22Rv1 (cell line): ENCODE results near the gene HBE1.

Experiments
- H3K27ac ChIP-seq: fragments of 450-650 bp; 2 replicates; pipeline ENCODE4 v1.5.1; 2017
- CTCF ChIP-seq: fragments of 450-650 bp; IDR thresholded peaks from 2 replicates; pipeline ENCODE4 v1.5.1; 2017; ENCODE audit warnings: mild to moderate bottlenecking
- ZFX ChIP-seq: fragments of 450-650 bp; IDR thresholded peaks from 2 replicates; pipeline ENCODE4 v1.6.1; 2017; ENCODE audit warnings: antibody characterized with exemption, borderline replicate concordance

Gene HBE1

GRCh38 chr11:5276697-5277096, 7.0 kb upstream of the HBE1 start:
- TF ChIP-seq CTCF, result no peak
- no peak for TF ChIP-seq ZFX
- H3K27ac ChIP-seq, result no peak overlapping the region

GRCh38 chr11:5275369-5276110, 5.8 kb upstream of the HBE1 start:
- H3K27ac ChIP-seq, result no peak overlapping the region
- TF ChIP-seq ZFX (no peak), CTCF (no peak)

GRCh38 chr11:5274395-5274794, 4.7 kb upstream of the HBE1 start:
- TF ChIP-seq CTCF, result no peak
- no peak overlapping the region for H3K27ac ChIP-seq

GRCh38 chr11:5272395-5273017, 2.8 kb upstream of the HBE1 start:
- TF ChIP-seq CTCF (no peak), ZFX (no peak)
- H3K27ac ChIP-seq, result no peak overlapping the region

- H3K27ac ChIP-seq, result no peak overlapping the region
- TF ChIP-seq ZFX (no peak), CTCF (no peak)
These were observed 2.6 kb downstream of the HBE1 start for GRCh38 chr11:5267033-5267563.

- TF ChIP-seq CTCF (no peak), ZFX (no peak)
- no peak overlapping the region for H3K27ac ChIP-seq
These were observed 3.1 kb downstream of the HBE1 start for GRCh38 chr11:5266609-5267008.

- no peak for TF ChIP-seq CTCF
- TF ChIP-seq ZFX, result no peak
- H3K27ac ChIP-seq, result no peak overlapping the region
These were observed 3.9 kb downstream of the HBE1 start for GRCh38 chr11:5265832-5266231.
